GM11168 (cell line): Measurements from ENCODE around the gene MINDY4.

ENCODE experiments used
- in situ Hi-C: fragments of 300-500 bp; cut with MboI; formaldehyde crosslinking; loops from one replicate; pipeline ENCODE4 v1.12.0; 2022; ENCODE audit warnings: low sequenced_read_pairs; ENCODE audit not compliant: unreplicated experiment

The MINDY4 gene

GRCh38 chr7:30866939-30867338 lies 95.7 kb downstream of the MINDY4 start:
- in situ Hi-C loops = no loop called here

- in situ Hi-C loops = no loop called here
Observed at GRCh38 chr7:30867483-30867882, 96.3 kb downstream of the MINDY4 start.

GRCh38 chr7:30869794-30870611 lies 98.8 kb downstream of the MINDY4 start:
- in situ Hi-C loops = no loop called here

GRCh38 chr7:30870821-30871518 lies 99.8 kb downstream of the MINDY4 start:
- in situ Hi-C loops = no loop called here

GRCh38 chr7:30871655-30872054 lies 100.4 kb downstream of the MINDY4 start:
- in situ Hi-C loops = no loop called here

GRCh38 chr7:30873207-30873606 lies 102.0 kb downstream of the MINDY4 start:
- in situ Hi-C loops = no loop called here

- in situ Hi-C loops = no loop called here
Observed at GRCh38 chr7:30873656-30874055, 102.4 kb downstream of the MINDY4 start.

- in situ Hi-C loops = no loop called here
Observed at GRCh38 chr7:30874656-30875302, 103.6 kb downstream of the MINDY4 start.

GRCh38 chr7:30877015-30877769 lies 106.0 kb downstream of the MINDY4 start:
- in situ Hi-C loops = no loop called here

GRCh38 chr7:30877993-30878392 lies 106.8 kb downstream of the MINDY4 start:
- in situ Hi-C loops = no loop called here

GRCh38 chr7:30879139-30880124 lies 108.2 kb downstream of the MINDY4 start:
- in situ Hi-C loops = no loop called here

- in situ Hi-C loops = no loop called here
Observed at GRCh38 chr7:30880125-30880720, 109.0 kb downstream of the MINDY4 start.

- in situ Hi-C loops = no loop called here
Observed at GRCh38 chr7:30880941-30881340, 109.7 kb downstream of the MINDY4 start.

- in situ Hi-C loops = no loop called here
Observed at GRCh38 chr7:30881448-30881847, 110.2 kb downstream of the MINDY4 start.

- in situ Hi-C loops = no loop called here
Observed at GRCh38 chr7:30884881-30885280, 113.7 kb downstream of the MINDY4 start.

GRCh38 chr7:30886608-30887011 lies 115.4 kb downstream of the MINDY4 start:
- in situ Hi-C loops = no loop called here

GRCh38 chr7:30887464-30887872 lies 116.3 kb downstream of the MINDY4 start:
- in situ Hi-C loops = no loop called here

GRCh38 chr7:30888747-30889146 lies 117.5 kb downstream of the MINDY4 start:
- in situ Hi-C loops = no loop called here

GRCh38 chr7:30890226-30890625 lies 119.0 kb downstream of the MINDY4 start:
- in situ Hi-C loops = no loop called here
